GM10266 (cell line): ENCODE measurements around the gene SLC6A6.

Experiments
- DNase-seq: peaks from one replicate; pipeline ENCODE4 v3.0.0; 2012; ENCODE audit errors: extremely low spot score
- TF ChIP-seq, protein P1 (sequence below): IDR thresholded peaks from 2 replicates; pipeline ENCODE4 v1.5.1; 2012; ENCODE audit warnings: mild to moderate bottlenecking, low read depth; ENCODE audit not compliant: control insufficient read depth, insufficient read depth; ENCODE audit errors: missing control alignments

SLC6A6 gene

DNA sequence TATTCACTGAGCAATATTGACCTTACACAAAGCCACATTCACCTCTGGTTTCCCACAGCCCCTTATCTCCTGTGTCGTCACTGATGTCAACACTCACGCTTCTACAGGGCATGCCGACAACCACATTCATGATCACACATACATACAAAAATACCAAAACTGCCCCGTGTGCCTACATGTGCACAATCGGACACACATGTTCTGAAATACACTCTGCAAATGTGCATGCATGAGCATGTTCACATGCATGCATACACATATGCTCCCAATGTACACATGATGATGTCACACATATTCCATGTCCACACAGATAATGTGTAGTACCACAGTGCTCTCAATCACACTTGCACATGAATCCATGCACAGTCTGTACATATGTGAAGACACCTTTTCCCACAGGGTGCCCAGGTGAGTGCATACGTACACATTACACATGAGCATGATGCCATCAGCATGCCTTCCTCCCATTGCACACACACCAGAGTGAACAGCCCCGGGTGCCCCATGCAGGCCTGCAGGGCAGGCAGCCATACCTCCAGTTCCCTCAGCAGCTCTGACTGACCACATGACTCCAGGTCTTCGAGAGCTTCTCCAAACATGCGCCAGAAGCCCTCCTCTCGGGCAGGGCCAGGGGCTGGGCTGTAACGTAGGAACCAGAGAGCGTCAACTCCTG lies 100.8 kb downstream of the SLC6A6 start:
- TF ChIP-seq, protein P1, sequence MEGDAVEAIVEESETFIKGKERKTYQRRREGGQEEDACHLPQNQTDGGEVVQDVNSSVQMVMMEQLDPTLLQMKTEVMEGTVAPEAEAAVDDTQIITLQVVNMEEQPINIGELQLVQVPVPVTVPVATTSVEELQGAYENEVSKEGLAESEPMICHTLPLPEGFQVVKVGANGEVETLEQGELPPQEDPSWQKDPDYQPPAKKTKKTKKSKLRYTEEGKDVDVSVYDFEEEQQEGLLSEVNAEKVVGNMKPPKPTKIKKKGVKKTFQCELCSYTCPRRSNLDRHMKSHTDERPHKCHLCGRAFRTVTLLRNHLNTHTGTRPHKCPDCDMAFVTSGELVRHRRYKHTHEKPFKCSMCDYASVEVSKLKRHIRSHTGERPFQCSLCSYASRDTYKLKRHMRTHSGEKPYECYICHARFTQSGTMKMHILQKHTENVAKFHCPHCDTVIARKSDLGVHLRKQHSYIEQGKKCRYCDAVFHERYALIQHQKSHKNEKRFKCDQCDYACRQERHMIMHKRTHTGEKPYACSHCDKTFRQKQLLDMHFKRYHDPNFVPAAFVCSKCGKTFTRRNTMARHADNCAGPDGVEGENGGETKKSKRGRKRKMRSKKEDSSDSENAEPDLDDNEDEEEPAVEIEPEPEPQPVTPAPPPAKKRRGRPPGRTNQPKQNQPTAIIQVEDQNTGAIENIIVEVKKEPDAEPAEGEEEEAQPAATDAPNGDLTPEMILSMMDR = no peak

DNA sequence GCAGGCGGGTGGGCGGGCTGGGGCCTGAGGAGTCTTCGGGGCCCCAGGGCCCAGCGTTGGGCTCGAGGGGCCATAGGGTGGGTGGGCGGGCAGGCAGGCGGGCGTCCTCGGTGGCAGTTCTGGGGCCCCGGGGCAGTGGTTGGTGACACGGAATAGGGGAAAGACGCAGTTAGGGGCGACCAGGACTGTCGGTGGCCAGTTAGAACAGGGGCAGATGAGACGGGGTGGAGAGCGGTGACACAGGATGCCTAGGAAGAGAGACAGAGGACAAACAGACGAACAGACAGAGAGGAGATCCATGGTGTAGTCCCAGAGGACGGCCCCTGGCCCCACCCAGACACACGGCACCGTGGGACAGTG lies 101.3 kb downstream of the SLC6A6 start:
- DNase-seq = no peak
- TF ChIP-seq, protein P1 = no peak

More for the DNA sequence above, 100.8 kb downstream of the SLC6A6 start:
- no peak for DNase-seq

DNA sequence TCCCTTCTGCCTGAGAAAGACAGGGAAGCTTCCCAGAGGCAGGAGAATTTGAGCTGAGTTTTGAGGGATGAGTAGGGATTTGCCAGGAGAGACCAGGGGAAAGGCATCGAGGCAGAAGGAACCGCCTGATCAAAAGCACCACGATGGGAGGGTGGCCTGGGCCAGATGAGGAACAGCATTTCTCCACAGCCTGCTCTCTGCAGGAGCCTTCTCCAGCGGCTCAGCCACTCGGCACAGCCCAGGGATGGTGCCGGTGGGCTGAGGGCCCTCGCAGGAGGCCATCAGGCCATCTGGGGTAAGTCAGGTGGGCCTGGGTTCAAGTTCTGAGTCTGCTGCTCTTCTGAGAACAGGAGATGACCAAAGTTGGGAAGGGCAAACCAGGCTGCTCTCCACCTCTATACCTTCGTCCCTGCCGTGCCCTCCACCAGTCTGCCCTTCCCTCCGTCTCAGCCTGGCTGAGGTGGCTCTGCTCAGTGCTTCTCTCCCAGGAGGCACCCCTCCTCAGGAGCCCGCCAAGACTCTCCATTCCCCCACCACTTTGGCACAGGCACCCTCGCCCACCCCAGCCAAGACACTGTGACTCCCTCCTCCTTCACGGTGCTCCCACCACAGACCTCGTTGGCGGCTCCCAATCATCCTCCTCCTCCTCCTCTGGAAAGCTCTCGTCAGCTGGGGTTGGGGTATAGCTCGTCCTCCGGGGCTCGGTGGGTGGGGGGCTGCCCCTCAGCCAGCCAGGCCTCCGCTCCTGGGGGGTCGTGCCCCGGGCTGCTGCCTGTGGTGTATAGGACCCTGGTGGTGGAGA lies 102.8 kb downstream of the SLC6A6 start:
- TF ChIP-seq, protein P1 = no peak
- no peak for DNase-seq

DNA sequence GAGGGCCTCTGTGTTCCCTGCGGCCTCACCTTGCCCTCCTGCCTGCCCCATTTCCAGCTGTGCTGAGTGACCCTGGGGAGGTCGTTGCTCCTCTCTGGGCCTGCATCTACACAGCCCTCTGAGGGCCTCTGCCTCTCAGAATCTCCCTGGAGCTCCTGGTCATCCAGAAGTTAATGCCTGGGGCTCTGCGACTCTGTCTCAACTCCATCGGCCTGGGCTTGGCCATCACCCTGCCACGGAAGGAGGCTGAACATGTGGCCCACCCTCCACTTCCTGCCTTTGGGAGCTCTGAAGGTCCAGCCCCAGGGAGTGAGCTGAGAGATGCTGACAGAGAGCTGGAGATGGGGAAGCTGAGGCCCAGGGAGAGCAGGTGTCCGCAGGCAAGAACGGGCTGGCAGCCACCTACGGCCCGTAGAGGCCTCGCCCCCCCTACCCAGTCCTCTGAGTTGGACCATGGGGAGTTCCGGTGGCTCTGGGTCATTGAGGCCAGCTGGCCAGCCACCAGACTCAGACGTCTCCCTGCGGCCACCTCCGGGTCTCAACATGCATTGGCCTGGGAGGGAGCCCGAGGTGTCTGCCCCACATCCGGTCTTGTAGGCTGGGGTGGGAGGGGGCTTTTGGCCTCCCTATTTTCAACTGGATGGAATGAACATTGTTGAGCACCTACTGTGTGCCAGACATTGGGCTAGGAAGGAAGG lies 103.5 kb downstream of the SLC6A6 start:
- no peak for DNase-seq
- TF ChIP-seq, protein P1 = no peak

DNA sequence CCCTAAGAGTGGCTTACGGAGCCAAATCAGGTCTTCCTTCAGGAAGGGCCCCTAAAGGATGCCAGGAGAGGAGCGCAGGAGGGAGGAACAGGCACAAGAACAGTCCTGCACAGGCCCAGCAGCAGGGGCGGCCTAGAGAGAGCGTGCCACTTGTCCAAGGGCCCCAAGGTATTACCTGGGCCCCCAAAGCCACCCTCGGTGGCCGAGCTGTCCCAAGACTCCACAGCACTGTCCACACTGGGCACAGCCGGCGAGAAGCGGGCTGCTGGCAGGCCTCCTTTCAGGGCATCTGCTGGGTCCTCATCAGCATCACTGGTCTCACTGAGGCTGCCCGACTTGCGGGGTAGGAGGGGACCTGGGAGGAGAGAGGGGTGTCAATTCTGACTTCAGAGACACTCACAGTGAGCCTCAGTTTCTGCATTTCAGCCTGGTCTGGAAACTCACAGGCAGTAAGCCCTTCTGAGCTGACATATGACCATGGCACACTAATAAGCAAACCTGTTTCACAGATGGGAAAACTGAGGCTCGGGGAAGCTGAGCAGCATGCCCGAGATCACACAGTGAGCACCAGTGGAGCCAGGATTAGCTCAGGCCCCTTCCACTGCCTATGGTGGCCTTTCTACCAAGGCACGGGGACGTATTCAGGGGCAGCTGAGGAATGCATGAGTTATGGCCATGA lies 104.4 kb downstream of the SLC6A6 start:
- TF ChIP-seq, protein P1 = no peak
- no peak for DNase-seq

DNA sequence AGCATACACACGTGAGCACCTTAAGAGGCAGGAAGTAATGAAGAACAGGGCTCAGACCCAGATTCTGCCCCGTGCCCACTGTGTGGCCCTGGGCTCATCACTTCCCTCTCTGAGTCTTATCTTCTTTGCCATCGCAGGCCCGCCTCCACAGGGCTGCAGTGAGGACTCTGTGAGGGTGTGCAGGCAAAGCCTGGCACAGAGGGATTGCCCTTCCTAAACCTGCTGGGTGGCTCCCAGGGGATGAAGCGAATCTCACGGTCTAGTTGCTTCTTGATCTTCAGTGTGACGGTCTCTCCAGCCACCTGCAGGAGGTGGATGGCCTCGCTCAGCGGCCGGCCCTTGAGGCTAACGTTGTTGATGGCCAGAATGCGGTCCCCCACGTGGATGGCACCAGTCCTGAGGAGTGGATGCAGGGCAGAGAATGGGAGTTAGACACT lies 104.9 kb downstream of the SLC6A6 start:
- DNase-seq = no peak
- TF ChIP-seq, protein P1 = peak; percentile 19
